DMS114 treated with DMSO at 0.1 percent for 48 hours (cell line): ENCODE data around the gene CTNNA2.

Experiments
- DNase-seq: peaks from one replicate; lab custom pipeline; 2025; ENCODE audit not compliant: unreplicated experiment; lab: John Stamatoyannopoulos, UW

Gene CTNNA2

GRCh38 chr2:80519121-80519643 lies 1006.3 kb downstream of the CTNNA2 start:
- DNase-seq, result no peak

DNA sequence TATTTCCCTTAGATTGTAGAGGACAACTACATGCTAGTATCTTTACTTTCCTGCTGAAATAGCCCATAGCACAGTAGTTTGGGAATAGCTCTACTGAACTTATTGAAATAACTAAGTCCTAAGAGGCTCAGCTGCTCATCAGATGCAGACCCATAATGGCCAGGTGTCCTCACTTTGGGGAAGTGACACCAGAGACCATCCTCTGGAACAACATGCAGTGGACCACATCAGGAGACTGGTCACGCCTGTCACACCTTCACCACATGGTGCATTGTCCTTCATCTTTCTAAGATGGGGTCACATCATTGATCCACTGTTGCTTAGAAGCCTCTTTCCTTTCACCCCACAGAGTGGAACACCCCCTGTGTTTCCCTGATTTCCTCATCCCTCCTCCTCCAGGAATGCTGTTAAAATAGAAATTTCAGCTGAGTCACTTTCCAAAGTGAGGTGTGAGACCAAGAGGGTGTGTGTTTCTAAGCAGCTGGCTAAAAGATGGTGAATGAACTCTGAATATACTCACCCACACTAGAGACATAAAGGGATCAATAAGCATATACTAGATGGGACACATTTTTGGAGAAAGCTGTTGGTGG lies 1006.9 kb downstream of the CTNNA2 start:
- DNase-seq, result no peak

DNA sequence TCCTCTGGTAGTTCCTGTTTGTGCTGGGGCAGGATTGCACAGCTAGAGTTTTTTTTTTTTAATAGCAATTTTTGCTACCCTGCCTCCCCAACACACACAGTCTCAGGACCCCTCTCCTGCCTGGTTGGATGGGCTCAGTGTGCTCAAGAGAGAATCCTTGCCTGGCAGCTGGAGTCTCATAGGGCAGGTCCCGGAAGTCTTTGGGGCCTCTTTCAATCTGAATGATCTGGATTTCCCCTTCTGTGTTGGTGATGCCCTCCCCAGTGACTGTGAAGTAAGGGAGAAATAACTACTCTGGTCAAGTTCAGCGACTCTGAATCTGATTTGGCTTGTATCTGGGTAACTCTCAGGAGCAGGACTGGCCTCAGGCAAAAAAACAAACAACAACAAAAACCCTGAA lies 1012.3 kb downstream of the CTNNA2 start:
- no peak for DNase-seq

GRCh38 chr2:80527119-80527518 lies 1014.3 kb downstream of the CTNNA2 start:
- no peak for DNase-seq

DNA sequence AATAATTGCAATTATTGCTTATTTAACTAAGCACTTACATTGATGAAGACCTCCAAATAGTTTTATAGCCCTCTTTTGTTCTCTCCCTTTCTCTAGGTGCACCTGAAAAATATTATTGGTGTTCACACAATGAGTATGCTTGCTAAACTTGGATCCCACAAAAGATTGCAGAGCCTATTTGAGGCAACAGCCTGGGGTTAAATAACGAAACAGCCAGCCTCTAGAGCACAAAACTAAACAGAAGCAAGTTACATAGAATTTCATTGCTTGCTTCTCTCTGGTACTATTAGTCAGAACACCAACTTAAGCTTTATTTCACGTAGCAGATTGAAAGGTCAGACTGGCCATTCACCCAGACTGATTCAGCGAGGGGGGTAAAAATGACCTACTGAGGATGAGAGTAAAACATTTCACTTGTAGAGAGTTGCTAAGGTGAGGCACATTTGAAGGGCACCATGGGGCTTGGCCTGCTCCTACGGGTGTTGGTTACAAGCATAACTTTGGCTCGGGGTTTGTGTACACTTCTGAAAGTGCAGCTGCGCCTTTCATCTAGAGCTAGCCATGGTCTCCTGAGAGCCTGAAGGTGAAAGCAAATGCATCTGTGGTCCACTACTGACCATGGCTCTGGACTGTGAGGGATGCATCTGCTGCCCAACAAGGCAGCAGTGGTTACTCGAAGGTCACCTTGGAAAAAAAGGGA lies 1016.8 kb downstream of the CTNNA2 start:
- no peak for DNase-seq

DNA sequence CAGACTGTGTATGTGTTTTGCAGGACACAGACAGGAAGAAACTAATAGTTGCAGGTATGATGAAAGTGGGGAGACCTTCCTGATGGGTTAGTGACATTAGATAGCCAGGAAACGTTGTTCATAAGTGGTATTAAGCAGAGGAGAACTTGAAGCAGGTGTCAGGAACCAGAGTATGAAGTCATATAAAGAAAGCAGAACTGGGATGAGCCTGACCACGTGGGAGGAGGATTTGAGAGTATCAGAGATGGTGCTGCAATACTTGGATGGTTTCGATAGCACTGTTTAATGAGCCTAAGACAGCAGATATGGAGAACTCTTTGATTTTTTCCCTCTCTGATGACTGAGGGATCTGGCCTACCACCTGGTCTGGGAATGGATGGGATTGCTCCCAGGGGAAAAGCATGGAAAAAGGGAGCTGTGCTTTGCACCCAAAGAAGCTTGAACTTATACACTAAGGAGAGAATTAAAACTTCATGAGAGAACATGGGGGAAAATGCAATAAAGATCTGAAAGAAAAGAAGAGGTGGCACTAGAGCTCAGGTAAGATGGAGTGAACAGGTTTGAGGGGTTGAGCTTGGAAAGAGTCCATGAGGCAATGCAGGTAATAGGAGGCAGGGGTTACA lies 1017.7 kb downstream of the CTNNA2 start:
- DNase-seq, result no peak

DNA sequence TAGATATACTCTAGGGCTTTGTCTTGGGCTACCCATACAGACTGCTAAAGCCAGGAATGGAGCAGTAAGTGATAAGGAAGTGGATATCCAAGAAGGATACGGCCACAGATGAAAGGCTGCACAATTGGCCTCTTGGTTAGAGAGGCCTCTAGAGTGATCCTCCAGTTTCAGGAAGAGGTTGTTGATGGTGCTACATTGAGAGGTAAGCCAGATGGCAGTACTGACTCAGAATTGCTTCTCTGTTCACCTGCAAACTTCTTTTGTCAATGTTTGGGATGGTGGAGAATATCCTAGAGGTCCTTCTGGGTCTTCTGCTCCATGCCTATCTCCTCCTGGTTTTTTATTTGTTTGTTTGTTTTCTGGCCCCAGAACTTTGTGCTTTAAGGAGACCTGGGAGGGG lies 1018.5 kb downstream of the CTNNA2 start:
- no peak for DNase-seq

GRCh38 chr2:80545420-80546210 lies 1032.8 kb downstream of the CTNNA2 start:
- no peak for DNase-seq

DNA sequence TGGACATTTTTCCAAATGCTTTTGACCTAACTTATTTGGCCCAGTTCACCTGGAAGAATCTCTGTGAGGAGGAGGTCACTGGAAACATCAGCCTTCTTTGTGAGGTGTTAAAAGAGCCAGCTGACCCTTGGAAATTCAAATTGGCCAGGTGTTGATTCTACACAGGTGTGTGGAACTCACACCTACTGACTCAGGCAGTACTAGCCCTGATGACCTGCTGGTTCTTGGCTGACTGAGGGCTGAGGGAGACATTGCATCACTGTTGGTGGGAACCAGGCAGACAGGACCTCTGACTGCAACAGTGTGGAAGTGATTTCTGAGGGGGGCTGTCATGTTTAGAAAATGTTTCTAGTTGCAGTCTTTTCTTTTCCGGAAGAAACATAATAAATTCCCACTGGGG lies 1033.9 kb downstream of the CTNNA2 start:
- no peak for DNase-seq

DNA sequence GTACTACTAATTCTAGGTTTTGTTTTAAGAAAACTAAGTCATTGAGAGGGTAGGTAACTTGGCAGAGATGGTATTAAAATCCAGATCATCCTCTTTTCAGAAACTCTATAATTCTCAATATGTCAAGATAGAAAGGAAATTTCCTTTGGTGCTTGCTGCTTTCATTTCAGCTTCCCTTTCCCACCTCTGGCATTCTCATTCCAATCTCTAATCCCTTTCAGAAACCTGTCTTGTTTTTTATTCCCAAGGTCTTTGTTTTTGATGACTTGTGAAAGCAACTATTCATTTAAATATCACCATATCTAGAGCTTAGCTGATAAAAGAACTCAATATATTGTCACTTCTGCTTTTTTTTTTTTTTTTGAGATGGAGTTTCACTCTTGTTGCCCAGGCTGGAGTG lies 1034.5 kb downstream of the CTNNA2 start:
- no peak for DNase-seq

GRCh38 chr2:80548469-80548868 lies 1035.6 kb downstream of the CTNNA2 start:
- DNase-seq, result no peak

- no peak for DNase-seq
These were observed 1037.0 kb downstream of the CTNNA2 start for GRCh38 chr2:80549901-80550300.

DNA sequence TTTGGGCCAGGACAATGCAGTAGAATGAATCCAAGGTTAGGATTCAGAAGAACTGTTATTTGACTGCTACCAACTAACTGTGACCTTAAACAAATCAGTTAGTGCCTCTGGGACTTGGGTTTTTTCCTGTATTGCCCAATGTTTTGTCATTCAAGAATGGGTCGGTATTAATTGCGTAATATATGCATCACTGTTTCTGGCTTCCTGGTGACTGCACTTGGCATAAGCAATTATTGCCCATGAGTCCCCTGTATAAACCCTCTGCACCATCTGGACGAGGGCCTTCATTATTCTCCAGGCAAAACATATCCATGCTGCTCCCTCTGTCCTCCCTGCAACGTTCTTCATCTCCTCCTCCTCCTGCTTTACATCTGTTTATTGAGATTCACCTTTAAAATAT lies 1047.5 kb downstream of the CTNNA2 start:
- DNase-seq, result no peak

- no peak for DNase-seq
These were observed 1055.2 kb downstream of the CTNNA2 start for GRCh38 chr2:80568011-80568410.

- no peak for DNase-seq
These were observed 1060.3 kb downstream of the CTNNA2 start for GRCh38 chr2:80573167-80573566.

GRCh38 chr2:80573950-80574349 lies 1061.1 kb downstream of the CTNNA2 start:
- no peak for DNase-seq

DNA sequence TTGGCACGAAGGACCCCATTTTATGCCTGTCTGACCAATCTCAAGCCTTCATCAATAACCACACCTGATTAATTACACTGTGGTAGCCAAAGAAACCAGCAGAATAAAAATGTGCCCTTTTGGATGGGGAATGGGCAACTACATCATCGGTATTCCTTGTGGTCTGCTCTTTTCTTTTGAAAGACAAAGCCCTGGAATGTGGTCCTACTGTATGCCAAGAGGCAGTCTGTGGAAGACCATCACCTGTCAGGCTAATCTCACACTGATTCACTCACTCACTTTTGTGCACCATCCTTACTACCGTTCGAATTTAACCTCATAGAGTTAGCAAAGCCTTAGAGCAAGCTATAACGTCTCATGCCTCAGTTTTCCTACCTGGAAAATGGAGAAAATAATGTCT lies 1066.9 kb downstream of the CTNNA2 start:
- DNase-seq, result no peak

DNA sequence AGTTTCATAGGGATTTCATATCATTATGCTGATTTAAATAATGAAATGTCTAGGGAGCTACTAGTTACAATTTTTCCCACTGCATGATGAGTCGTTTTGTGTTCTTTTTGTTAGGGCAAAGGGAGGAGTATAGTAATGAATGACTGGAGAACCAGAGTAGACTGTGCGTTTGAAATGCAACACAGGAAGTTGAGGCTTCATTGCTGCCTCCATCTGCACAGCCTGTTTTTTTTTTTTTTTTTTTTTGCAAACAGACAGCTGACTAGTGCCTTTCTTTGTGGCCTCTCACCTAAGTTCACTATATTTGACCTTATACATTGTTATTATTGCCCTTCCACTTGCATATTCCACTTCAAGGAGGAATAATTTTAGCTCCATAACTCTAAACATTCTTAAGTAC lies 1078.4 kb downstream of the CTNNA2 start:
- DNase-seq, result no peak

DNA sequence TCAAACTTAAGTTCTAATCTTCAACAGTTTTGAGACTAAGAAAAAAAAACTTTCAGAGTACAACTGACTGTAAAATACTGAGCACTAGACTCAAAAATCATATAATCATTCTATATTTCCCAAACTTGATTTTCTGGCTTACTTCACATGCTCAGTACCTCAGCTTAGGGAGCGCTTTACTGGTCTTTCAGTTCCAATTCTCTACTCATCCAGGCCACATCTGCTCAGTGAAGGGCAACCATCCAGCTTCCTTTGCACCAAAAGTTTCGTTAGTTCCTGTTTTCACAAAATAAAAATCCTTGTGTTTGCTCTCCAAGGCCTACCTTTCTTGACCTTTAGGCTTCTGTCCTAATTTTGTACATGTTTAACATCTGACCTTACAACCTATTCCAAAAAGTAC lies 1079.3 kb downstream of the CTNNA2 start:
- DNase-seq, result no peak

- no peak for DNase-seq
These were observed 1097.3 kb downstream of the CTNNA2 start for GRCh38 chr2:80610108-80610507.

- no peak for DNase-seq
These were observed 1108.8 kb downstream of the CTNNA2 start for GRCh38 chr2:80621656-80622055.

GRCh38 chr2:80624062-80624461 lies 1111.2 kb downstream of the CTNNA2 start:
- no peak for DNase-seq
